HepG2 (cell line): ENCODE data around the gene AFAP1L2.

Experiments
- CBX1 ChIP-seq: IDR thresholded peaks from one replicate; pipeline ENCODE4 v1.6.1; 2016; ENCODE audit warnings: antibody characterized with exemption, low read depth
- EP300 ChIP-seq, 3 experiments: sonication (generic) in 1 of 3; formaldehyde crosslinking in 1 of 3; IDR thresholded peaks; 2 replicates each; pipeline versions ENCODE4 v1.5.1 to v1.6.1; 2011 to 2020; ENCODE audit warnings: low read depth in 2 of 3, low read length in 2 of 3, borderline replicate concordance in 1 of 3, improper control_type of control experiment in 1 of 3, mild to moderate bottlenecking in 1 of 3, missing genetic modification reagents in 1 of 3, moderate library complexity in 1 of 3
- HOXA5 ChIP-seq: sonication (generic); formaldehyde crosslinking; IDR thresholded peaks from 2 replicates; pipeline ENCODE4 v1.4.0; 2020; ENCODE audit warnings: missing genetic modification reagents
- JUNB ChIP-seq: sonication (generic); formaldehyde crosslinking; IDR thresholded peaks from 2 replicates; pipeline ENCODE4 v1.8.0; 2022; ENCODE audit warnings: missing genetic modification reagents, mild to moderate bottlenecking, borderline replicate concordance
- JUND ChIP-seq: sonication (generic); formaldehyde crosslinking; IDR thresholded peaks from 2 replicates; pipeline ENCODE4 v1.8.0; 2022; ENCODE audit warnings: mild to moderate bottlenecking, missing genetic modification reagents
- SMAD1 ChIP-seq: sonication (generic); formaldehyde crosslinking; IDR thresholded peaks from 2 replicates; pipeline ENCODE4 v1.4.0; 2020; ENCODE audit warnings: missing genetic modification reagents, low read depth, mild to moderate bottlenecking, borderline replicate concordance
- SP1 ChIP-seq, 2 experiments: fragments of 450-650 bp in 1 of 2; sonication (generic) in 1 of 2; formaldehyde crosslinking in 1 of 2; IDR thresholded peaks; 2 replicates each; pipeline versions ENCODE4 v1.4.0 to v1.6.1; 2016 to 2020; ENCODE audit warnings: missing genetic modification reagents in 1 of 2
- ZBTB43 ChIP-seq: sonication (generic); formaldehyde crosslinking; conservative IDR thresholded peaks from 2 replicates; pipeline ENCODE4 v1.4.0; 2020; ENCODE audit warnings: missing genetic modification reagents
- ZNF3 ChIP-seq: IDR thresholded peaks from 2 replicates; pipeline ENCODE4 v1.7.0; 2017; ENCODE audit warnings: inconsistent platforms

- TF ChIP-seq JUNB (CRISPR knock-in tag) (no peak), EP300 (IDR thresholded peaks at IDR 0.05; ENCODE audit: low read depth in 2 of 2, low read length in 2 of 2) (no peak), EP300 (CRISPR knock-in tag; IDR thresholded peaks at IDR 0.05; ENCODE audit: borderline replicate concordance) (no peak), HOXA5 (CRISPR knock-in tag) (no peak), SP1 (IDR thresholded peaks at IDR 0.05) (no peak), SP1 (CRISPR knock-in tag; IDR thresholded peaks at IDR 0.05) (no peak), JUND (CRISPR knock-in tag) (no peak), SMAD1 (CRISPR knock-in tag) (no peak), ZBTB43 (CRISPR knock-in tag) (no peak), ZNF3 (CRISPR knock-in tag) (no peak), CBX1 (no peak)
Observed at GRCh38 chr10:114436941-114437340, 32.6 kb upstream of the AFAP1L2 start.
